Stimulated activated memory B cell treated with anti-CD40 and anti-IgM and Interleukin-4, amounts not matched to agents 10 μg/mL and 1 μg/mL and 100 μg/mL, for 72 hours (primary cell): ENCODE measurements around the gene NEURL3.

Source experiments
- ATAC-seq: fragments of 150-1000 bp; cut with Tn5 transposase; 2 replicates; pipeline ENCODE4 v1.10.0; 2021
- H3K27ac Mint-ChIP-seq: one replicate; pipeline ENCODE4 v1.8.0; 2022; ENCODE audit warnings: mild to moderate bottlenecking, mixed read lengths
- H3K27me3 Mint-ChIP-seq: one replicate; pipeline ENCODE4 v1.8.0; 2022; ENCODE audit warnings: mixed read lengths
- H3K36me3 Mint-ChIP-seq: one replicate; pipeline ENCODE4 v1.8.0; 2022; ENCODE audit warnings: mixed read lengths
- H3K4me1 Mint-ChIP-seq: one replicate; pipeline ENCODE4 v1.8.0; 2022; ENCODE audit warnings: mixed read lengths
- H3K4me3 Mint-ChIP-seq: one replicate; pipeline ENCODE4 v1.8.0; 2022; ENCODE audit warnings: mild to moderate bottlenecking, moderate library complexity, mixed read lengths
- H3K9me3 Mint-ChIP-seq: one replicate; pipeline ENCODE4 v1.8.0; 2022; ENCODE audit warnings: mixed read lengths

NEURL3 gene

DNA sequence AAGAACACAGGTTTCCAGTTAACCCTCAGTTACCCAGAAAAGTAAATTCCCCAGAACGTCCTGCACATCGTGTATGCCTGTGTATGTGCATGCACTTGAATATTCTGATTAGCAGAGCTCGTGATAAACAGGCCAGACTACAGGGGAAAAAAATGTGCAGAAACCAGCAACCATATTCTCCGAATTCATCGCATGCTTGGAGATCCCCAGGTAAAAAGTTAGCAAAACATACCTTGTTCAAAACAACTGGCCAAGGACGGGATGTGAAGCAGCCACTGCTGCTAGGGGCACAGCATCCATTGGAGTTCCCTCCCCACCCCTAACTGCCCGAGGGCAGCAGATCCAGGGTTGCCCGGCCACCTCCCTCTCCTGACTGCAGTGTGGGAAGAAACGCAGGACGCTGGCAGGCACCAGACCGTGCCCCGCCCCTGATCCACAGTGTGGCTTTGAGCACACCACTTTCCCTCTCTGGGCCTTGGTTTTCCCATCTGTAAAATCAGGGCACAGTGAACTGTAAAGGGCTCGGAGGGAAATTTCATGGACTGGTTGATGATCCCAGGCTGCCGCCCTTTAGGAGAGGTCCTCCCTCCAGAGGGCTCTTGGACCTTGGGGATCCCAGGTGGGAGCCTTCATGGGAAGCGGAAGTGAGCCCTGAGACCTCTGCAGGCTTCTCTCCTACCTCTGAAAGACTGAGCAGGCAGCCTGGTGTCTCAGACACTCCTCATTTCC, 19.5 kb upstream of the NEURL3 start:
- Mint-ChIP-seq H3K36me3 (no peaks in the 10 kb centered on the region), H3K4me3 (peak overlapping the region; percentile 5)
- ATAC-seq = peak; percentile 47

DNA sequence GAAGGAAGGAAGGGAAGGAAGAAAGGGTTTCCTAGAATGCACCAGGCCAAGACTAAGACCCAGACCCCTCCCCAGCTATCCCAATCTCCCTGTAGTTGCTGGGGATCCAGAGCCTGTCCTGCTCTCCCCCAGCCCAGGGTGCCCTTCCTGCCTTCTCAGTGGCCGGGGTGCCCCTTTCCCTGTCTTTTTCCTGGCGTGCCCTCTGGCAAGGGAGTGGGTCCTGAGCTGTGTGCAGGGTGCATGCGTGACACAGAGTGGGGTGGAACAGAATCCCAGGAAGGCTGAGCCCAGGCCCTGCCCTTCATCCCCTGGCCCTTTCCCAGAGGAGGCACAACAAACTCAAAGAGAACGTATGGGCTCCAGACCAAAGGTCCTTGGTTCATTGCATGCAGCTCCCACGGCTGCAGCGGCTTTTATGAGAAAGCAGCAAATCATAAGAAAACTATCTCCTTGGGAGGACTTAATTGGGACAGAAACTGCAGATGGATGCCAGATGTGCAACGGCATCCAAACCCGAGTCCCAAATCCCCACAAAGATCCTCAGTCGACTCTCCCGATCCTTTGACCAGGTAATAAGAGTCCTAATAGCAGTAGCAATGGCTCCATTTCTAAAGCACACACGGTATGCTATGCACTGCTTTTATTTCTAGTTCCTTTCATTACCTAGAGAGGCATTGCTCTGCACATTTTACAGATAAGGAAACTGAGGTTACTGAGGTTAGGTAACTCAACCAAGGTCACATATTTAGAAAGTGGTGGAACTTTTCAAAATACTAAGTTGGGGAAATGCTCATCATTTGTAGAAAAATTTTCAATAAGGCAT, 18.7 kb upstream of the NEURL3 start:
- Mint-ChIP-seq H3K27me3 (peaks cover 17% of the 10 kb centered on the region), H3K4me3 (peak overlapping the region; percentile 26), H3K4me1 (peaks cover 61% of the 10 kb centered on the region), H3K27ac (peak overlapping the region; percentile 65), H3K36me3 (no peaks in the 10 kb centered on the region), H3K9me3 (no peaks in the 10 kb centered on the region)
- peak; percentile 18 for ATAC-seq

More for the DNA sequence above, 19.5 kb upstream of the NEURL3 start:
- Mint-ChIP-seq H3K27ac (peak overlapping the region; percentile 65), H3K9me3 (no peaks in the 10 kb centered on the region), H3K4me1 (peaks cover 69% of the 10 kb centered on the region), H3K27me3 (peaks cover 17% of the 10 kb centered on the region)

DNA sequence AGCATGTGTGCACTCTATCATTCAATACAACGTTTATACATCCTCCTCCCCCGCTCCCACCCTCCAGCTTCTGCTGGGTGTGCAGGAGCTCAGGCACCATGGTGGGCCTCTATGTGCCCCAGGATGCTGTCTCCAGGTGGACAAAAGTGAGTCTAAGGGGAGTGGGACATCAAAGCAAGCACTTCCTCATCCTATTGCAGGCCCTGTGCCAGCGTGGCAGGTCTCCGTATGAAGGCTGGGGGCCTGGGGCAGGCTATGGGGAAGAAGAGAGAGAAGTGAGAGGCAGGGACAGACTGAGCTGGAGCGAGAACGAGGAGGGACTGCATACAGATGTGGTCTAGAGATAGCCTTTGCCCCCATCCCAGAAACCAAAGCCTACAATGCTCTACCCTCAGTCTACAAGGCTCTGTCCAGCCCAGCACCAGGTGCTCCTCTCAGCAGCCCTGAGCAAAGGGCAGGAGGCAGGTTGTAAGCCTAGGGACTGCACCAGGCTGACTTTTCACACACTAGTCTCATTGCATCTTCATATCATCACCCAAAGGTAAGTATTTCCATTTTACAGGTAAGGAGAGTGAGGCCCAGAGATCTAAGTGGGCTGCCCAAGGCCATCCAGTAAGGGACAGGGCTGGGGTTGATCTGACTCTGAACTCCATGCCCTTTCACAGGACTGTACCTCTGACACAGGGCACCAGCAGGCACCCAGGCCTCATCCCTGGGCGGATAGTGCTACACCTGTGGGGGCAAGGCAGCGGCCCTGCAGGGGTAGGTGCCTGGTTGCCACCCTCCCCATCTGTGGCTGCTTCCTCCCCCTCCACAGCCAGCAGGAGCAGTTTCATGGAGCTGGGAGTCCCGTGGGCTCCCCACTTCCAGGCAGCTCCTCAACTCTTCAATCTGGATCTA, 17.4 kb upstream of the NEURL3 start:
- no peak overlapping the region for H3K4me3 Mint-ChIP-seq
- peaks cover 48% of the 10 kb centered on the region for H3K4me1 Mint-ChIP-seq

GRCh38 chr2:96521219-96521618, 16.1 kb upstream of the NEURL3 start:
- Mint-ChIP-seq H3K36me3 (no peaks in the 10 kb centered on the region), H3K4me3 (no peak overlapping the region), H3K27me3 (peaks cover 17% of the 10 kb centered on the region), H3K9me3 (peaks cover 3% of the 10 kb centered on the region), H3K27ac (no peak overlapping the region), H3K4me1 (peaks cover 38% of the 10 kb centered on the region)
- ATAC-seq = no peak

More for the DNA sequence above, 17.4 kb upstream of the NEURL3 start:
- Mint-ChIP-seq H3K36me3 (no peaks in the 10 kb centered on the region), H3K27me3 (peaks cover 17% of the 10 kb centered on the region), H3K27ac (peak overlapping the region; percentile 65), H3K9me3 (no peaks in the 10 kb centered on the region)
- ATAC-seq = no peak

GRCh38 chr2:96520697-96521096, 15.5 kb upstream of the NEURL3 start:
- peaks cover 17% of the 10 kb centered on the region for H3K27me3 Mint-ChIP-seq
- no peaks in the 10 kb centered on the region for H3K36me3 Mint-ChIP-seq
- peaks cover 3% of the 10 kb centered on the region for H3K9me3 Mint-ChIP-seq
- no peak overlapping the region for H3K4me3 Mint-ChIP-seq
- peaks cover 33% of the 10 kb centered on the region for H3K4me1 Mint-ChIP-seq
- no peak for ATAC-seq
- no peak overlapping the region for H3K27ac Mint-ChIP-seq

DNA sequence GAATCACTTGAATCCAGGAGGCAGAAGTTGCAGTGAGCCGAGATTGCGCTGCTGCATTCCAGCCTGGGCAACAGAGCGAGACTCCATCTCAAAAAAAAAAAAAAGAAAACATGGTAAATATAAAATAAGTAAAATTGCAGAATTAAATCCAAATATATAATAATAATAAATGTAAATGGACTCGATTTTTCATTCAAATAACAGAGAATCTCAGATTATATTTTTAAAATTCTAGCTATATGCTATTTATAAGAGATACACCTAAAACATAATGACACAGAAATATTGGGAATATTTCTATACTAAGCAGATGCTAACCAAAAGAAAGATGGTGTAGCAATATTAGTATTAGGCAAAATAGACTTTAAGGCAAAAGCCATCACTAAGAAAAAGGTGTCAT, 15.1 kb upstream of the NEURL3 start:
- Mint-ChIP-seq H3K4me1 (peaks cover 29% of the 10 kb centered on the region), H3K36me3 (no peaks in the 10 kb centered on the region), H3K4me3 (no peak overlapping the region), H3K9me3 (peaks cover 3% of the 10 kb centered on the region), H3K27ac (no peak overlapping the region), H3K27me3 (peaks cover 17% of the 10 kb centered on the region)
- no peak for ATAC-seq

GRCh38 chr2:96517079-96517478, 11.9 kb upstream of the NEURL3 start:
- H3K27me3 Mint-ChIP-seq = no peaks in the 10 kb centered on the region
- no peak overlapping the region for H3K4me3 Mint-ChIP-seq
- H3K9me3 Mint-ChIP-seq = peaks cover 3% of the 10 kb centered on the region
- H3K36me3 Mint-ChIP-seq = no peaks in the 10 kb centered on the region
- H3K27ac Mint-ChIP-seq = no peak overlapping the region
- no peaks in the 10 kb centered on the region for H3K4me1 Mint-ChIP-seq
- no peak for ATAC-seq

- no peaks in the 10 kb centered on the region for H3K36me3 Mint-ChIP-seq
- no peaks in the 10 kb centered on the region for H3K27me3 Mint-ChIP-seq
- H3K27ac Mint-ChIP-seq = no peak overlapping the region
- peaks cover 3% of the 10 kb centered on the region for H3K9me3 Mint-ChIP-seq
- no peak overlapping the region for H3K4me3 Mint-ChIP-seq
- ATAC-seq = no peak
- peaks cover 7% of the 10 kb centered on the region for H3K4me1 Mint-ChIP-seq
Observed at GRCh38 chr2:96514521-96514920, 9.4 kb upstream of the NEURL3 start.

DNA sequence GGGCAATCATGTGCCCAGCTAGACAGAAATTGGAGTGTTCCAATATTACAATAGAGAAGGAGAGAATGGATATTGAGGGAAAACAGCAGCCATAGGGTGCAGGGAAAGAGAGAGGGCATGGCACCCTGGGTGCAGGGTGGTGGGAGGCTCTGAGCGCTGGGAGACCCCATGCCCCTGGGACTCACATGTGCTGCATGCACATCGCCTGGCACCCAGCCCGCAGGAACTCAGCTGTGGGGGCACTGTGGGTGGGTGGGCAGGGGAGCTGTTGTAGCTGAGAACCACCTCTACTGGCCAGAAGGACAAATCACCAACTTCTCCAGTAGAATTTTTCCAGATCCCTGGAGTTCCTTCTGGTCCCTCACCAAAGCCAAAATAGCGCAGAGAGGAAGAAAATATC, 7.2 kb upstream of the NEURL3 start:
- Mint-ChIP-seq H3K4me3 (no peak overlapping the region), H3K36me3 (no peaks in the 10 kb centered on the region), H3K27me3 (no peaks in the 10 kb centered on the region), H3K27ac (no peak overlapping the region), H3K9me3 (peaks cover 3% of the 10 kb centered on the region), H3K4me1 (peaks cover 18% of the 10 kb centered on the region)
- no peak for ATAC-seq

- no peak overlapping the region for H3K4me3 Mint-ChIP-seq
- H3K4me1 Mint-ChIP-seq = peaks cover 18% of the 10 kb centered on the region
- no peaks in the 10 kb centered on the region for H3K9me3 Mint-ChIP-seq
- no peak overlapping the region for H3K27ac Mint-ChIP-seq
- no peaks in the 10 kb centered on the region for H3K36me3 Mint-ChIP-seq
- ATAC-seq = no peak
- no peaks in the 10 kb centered on the region for H3K27me3 Mint-ChIP-seq
Observed at GRCh38 chr2:96511851-96512250, 6.7 kb upstream of the NEURL3 start.

GRCh38 chr2:96510931-96511595, 5.9 kb upstream of the NEURL3 start:
- H3K4me3 Mint-ChIP-seq = no peak overlapping the region
- H3K4me1 Mint-ChIP-seq = peaks cover 18% of the 10 kb centered on the region
- no peak for ATAC-seq
- H3K27ac Mint-ChIP-seq = peak overlapping the region; percentile 60
- H3K9me3 Mint-ChIP-seq = no peaks in the 10 kb centered on the region
- H3K36me3 Mint-ChIP-seq = no peaks in the 10 kb centered on the region
- H3K27me3 Mint-ChIP-seq = no peaks in the 10 kb centered on the region

DNA sequence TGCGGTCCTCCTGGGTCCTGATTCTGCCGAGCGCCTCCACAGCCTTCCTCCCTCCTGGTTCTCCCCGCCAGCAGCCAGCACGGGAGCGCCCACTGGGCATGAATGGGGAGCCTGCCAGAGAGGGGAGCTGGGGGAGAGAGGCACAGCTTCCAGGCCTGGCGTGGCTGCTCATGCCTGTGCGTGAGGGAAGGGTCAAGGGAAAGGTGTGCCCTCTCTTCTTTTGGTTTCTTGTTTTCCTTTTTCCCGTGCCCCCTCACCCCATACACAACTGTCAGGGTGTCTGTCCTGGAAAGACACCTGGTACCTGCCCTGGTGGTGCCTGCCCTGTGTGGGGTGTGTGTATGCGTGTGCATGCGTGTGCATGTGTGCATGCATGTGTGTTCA, 4.7 kb upstream of the NEURL3 start:
- Mint-ChIP-seq H3K27me3 (no peaks in the 10 kb centered on the region), H3K9me3 (no peaks in the 10 kb centered on the region), H3K36me3 (no peaks in the 10 kb centered on the region), H3K4me3 (peak overlapping the region; percentile 38), H3K27ac (peak overlapping the region; percentile 60), H3K4me1 (peaks cover 26% of the 10 kb centered on the region)
- ATAC-seq = no peak

GRCh38 chr2:96509114-96509846, 4.1 kb upstream of the NEURL3 start:
- Mint-ChIP-seq H3K27ac (peak overlapping the region; percentile 60), H3K36me3 (no peaks in the 10 kb centered on the region), H3K9me3 (no peaks in the 10 kb centered on the region), H3K4me3 (peak overlapping the region; percentile 52), H3K4me1 (peaks cover 27% of the 10 kb centered on the region), H3K27me3 (no peaks in the 10 kb centered on the region)
- ATAC-seq = peak; percentile 82

DNA sequence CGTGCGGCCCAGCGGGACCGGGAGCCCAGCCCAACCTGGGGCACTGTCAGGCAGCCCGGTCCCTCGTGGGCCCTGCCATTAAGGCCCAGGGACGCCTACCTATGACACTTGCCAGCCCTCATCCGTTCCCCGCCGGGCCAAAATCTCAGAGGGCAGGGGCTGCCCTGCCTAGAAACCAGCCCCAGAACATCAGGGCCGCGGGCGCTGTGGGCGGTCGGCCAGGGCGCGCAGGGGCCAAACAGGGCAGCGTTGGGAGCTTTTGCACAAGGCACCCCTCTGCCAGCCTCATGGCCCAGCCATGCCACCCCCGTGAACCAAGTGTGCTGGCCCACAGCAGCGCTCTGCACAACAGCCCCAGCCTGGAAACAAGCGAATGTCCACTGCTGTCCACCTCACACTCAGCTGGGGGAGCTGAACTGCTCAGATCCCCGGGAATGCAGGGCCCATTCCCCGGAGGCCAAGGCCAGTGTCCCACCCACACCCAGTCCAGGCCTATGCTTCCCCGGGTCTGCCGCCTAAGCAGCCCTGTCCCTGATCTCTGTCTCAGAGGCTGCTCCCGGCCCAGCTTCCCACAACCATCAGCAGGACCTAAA, 3.5 kb upstream of the NEURL3 start:
- H3K4me3 Mint-ChIP-seq = no peak overlapping the region

More for the DNA sequence above, 3.5 kb upstream of the NEURL3 start:
- ATAC-seq = no peak
- Mint-ChIP-seq H3K4me1 (peaks cover 30% of the 10 kb centered on the region), H3K27me3 (no peaks in the 10 kb centered on the region), H3K27ac (no peak overlapping the region), H3K9me3 (no peaks in the 10 kb centered on the region), H3K36me3 (no peaks in the 10 kb centered on the region)
